A549 (cell line): ENCODE results near the gene RGS21. TPM values are rescaled to one million over a fixed set of nuclear protein-coding genes. Genes with fewer than 3 reads are reported as not detected.

Experiments used
- ATAC-seq, 2 experiments: fragments of 200-7000 bp in 1 of 2; fragments of >200 bp in 1 of 2; cut with Nextera tagmentation in 1 of 2; cut with Tn5 transposase in 1 of 2; 3 replicates each; pipeline versions ENCODE4 v1.8.0 to v1.9.1; 2018 to 2020; ENCODE audit warnings: mild to moderate bottlenecking in 1 of 2, moderate library complexity in 1 of 2
- CTCF ChIA-PET: fragments of 300-600 bp; sonication (Branson Sonifier 250); formaldehyde crosslinking; extraction: SDS; loops from one replicate; lab custom pipeline; 2021; ENCODE audit warnings: antibody characterized with exemption, inconsistent platforms; lab: Yijun Ruan, JAX
- POLR2A ChIA-PET: fragments of 350-600 bp; formaldehyde crosslinking; extraction: SDS; loops from one replicate; lab custom pipeline; 2021; ENCODE audit warnings: antibody characterized with exemption, inconsistent platforms; lab: Yijun Ruan, JAX
- DNase-seq, 2 experiments: peaks; one replicate each; pipeline versions ENCODE4 v3.0.0 to v3.0.0-alpha.2; 2011 to 2016; ENCODE audit warnings: low read depth in 1 of 2, low spot score in 1 of 2
- FAIRE-seq: peaks from 2 replicates; lab custom pipeline; 2011; peaks lifted over from hg19 to GRCh38; lab: Jason Lieb, UNC
- H3K27ac ChIP-seq, 2 experiments: fragments of >200 bp; sonication (Bioruptor Twin); formaldehyde crosslinking; 3 replicates each; pipeline ENCODE4 v1.5.1; 2016 to 2017
- H3K4me1 ChIP-seq: fragments of >200 bp; sonication (Bioruptor Twin); formaldehyde crosslinking; 3 replicates; pipeline ENCODE4 v1.6.1; 2016
- H3K4me2 ChIP-seq: fragments of >200 bp; sonication (Bioruptor Twin); formaldehyde crosslinking; 3 replicates; pipeline ENCODE4 v1.6.1; 2016
- H3K4me3 ChIP-seq: fragments of >200 bp; sonication (Bioruptor Twin); formaldehyde crosslinking; 3 replicates; pipeline ENCODE4 v1.5.1; 2016
- H3K9me3 ChIP-seq: fragments of >200 bp; sonication (Bioruptor Twin); formaldehyde crosslinking; 3 replicates; pipeline ENCODE4 v1.6.1; 2016
- BHLHE40 ChIP-seq: IDR thresholded peaks from 2 replicates; pipeline ENCODE4 v1.6.1; 2012; ENCODE audit warnings: low read depth, low read length, inconsistent platforms
- CBX8 ChIP-seq: fragments of 200-600 bp; sonication (generic); IDR thresholded peaks from 2 replicates; pipeline ENCODE4 v1.6.1; 2016
- CEBPB ChIP-seq, 2 experiments: fragments of >200 bp in 1 of 2; sonication (Bioruptor Twin) in 1 of 2; formaldehyde crosslinking in 1 of 2; IDR thresholded peaks; 2 replicates each; pipeline ENCODE4 v1.6.1; 2012 to 2016
- CHD2 ChIP-seq: fragments of 150-350 bp; IDR thresholded peaks from 2 replicates; pipeline ENCODE4 v1.6.1; 2014; ENCODE audit warnings: low read length; ENCODE audit not compliant: partially characterized antibody
- EHMT2 ChIP-seq: fragments of 200-600 bp; sonication (generic); IDR thresholded peaks from 2 replicates; pipeline ENCODE4 v1.6.1; 2016; ENCODE audit warnings: antibody characterized with exemption, low read depth, mild to moderate bottlenecking, moderate library complexity
- EP300 ChIP-seq, 2 experiments: fragments of >200 bp; sonication (Bioruptor Twin); formaldehyde crosslinking; IDR thresholded peaks; 2 replicates in 1 of 2; 3 replicates in 1 of 2; pipeline ENCODE4 v1.6.1; 2016 to 2017
- ESRRA ChIP-seq: fragments of 150-350 bp; IDR thresholded peaks from 2 replicates; pipeline ENCODE4 v1.6.1; 2014; ENCODE audit warnings: mild to moderate bottlenecking, low read length, borderline replicate concordance
- FOSB ChIP-seq: fragments of 250-450 bp; sonication (Bioruptor Pico); IDR thresholded peaks from 2 replicates; pipeline ENCODE4 v1.5.0; 2020; ENCODE audit warnings: mild to moderate bottlenecking, moderate library complexity
- HEYL ChIP-seq: fragments of 250-450 bp; sonication (Bioruptor Pico); IDR thresholded peaks from 2 replicates; pipeline ENCODE4 v1.8.0; 2021; ENCODE audit warnings: mild to moderate bottlenecking, moderate library complexity
- HMGXB4 ChIP-seq: fragments of 250-450 bp; sonication (Bioruptor Pico); IDR thresholded peaks from 2 replicates; pipeline ENCODE4 v1.5.0; 2021; ENCODE audit warnings: mild to moderate bottlenecking, moderate library complexity, borderline replicate concordance
- JUN ChIP-seq, 2 experiments: fragments of >200 bp; sonication (Bioruptor Twin); formaldehyde crosslinking; IDR thresholded peaks; 2 replicates in 1 of 2; 3 replicates in 1 of 2; pipeline ENCODE4 v1.6.1; 2016 to 2017
- KDM1A ChIP-seq: fragments of 200-600 bp; sonication (generic); IDR thresholded peaks from 2 replicates; pipeline ENCODE4 v1.6.1; 2016; ENCODE audit warnings: low read depth, mild to moderate bottlenecking
- KDM5A ChIP-seq: fragments of 200-600 bp; sonication (generic); IDR thresholded peaks from 2 replicates; pipeline ENCODE4 v1.6.1; 2016; ENCODE audit warnings: antibody characterized with exemption, mild to moderate bottlenecking
- NFE2L2 ChIP-seq: fragments of 150-350 bp; conservative IDR thresholded peaks from 2 replicates; pipeline ENCODE4 v1.6.1; 2014; ENCODE audit warnings: low read length
- PHF8 ChIP-seq: fragments of 200-600 bp; sonication (generic); IDR thresholded peaks from 2 replicates; pipeline ENCODE4 v1.6.1; 2016; ENCODE audit warnings: low read depth, mild to moderate bottlenecking, antibody characterized with exemption, moderate library complexity, borderline replicate concordance
- POLR2AphosphoS2 ChIP-seq: conservative IDR thresholded peaks from 2 replicates; pipeline ENCODE4 v1.6.1; 2012; ENCODE audit warnings: low read length, improper control_type of control experiment, inconsistent platforms
- RAD21 ChIP-seq, 2 experiments: fragments of >200 bp in 1 of 2; sonication (Bioruptor Twin) in 1 of 2; formaldehyde crosslinking in 1 of 2; IDR thresholded peaks in 1 of 2; conservative IDR thresholded peaks in 1 of 2; 2 replicates in 1 of 2; 3 replicates in 1 of 2; pipeline ENCODE4 v1.6.1; 2012 to 2018; ENCODE audit warnings: inconsistent platforms in 1 of 2
- RARB ChIP-seq: fragments of 250-450 bp; sonication (Bioruptor Pico); IDR thresholded peaks from 2 replicates; pipeline ENCODE4 v1.8.0; 2021; ENCODE audit warnings: mild to moderate bottlenecking, moderate library complexity
- RCOR1 ChIP-seq: fragments of 150-350 bp; IDR thresholded peaks from 2 replicates; pipeline ENCODE4 v1.6.1; 2014; ENCODE audit warnings: antibody characterized with exemption, low read length, low read depth
- ZFP36 ChIP-seq: fragments of 450-650 bp; IDR thresholded peaks from 2 replicates; pipeline ENCODE4 v1.6.1; 2014; ENCODE audit warnings: borderline replicate concordance; ENCODE audit not compliant: partially characterized antibody
- WGBS: methylation state at CpG from one replicate; pipeline ENCODE4 v1.1.6; 2017; ENCODE audit errors: missing lambda C conversion rate; 5-methylcytosine and 5-hydroxymethylcytosine counted together
- polyA plus RNA-seq, 4 experiments: library from polyadenylated mRNA; depleted of rRNA in 3 of 4; stranded (reverse); fragments of >200 nt; fragmentation: RNase III in 1 of 4; extraction: RNeasy Plus Mini Kit Qiagen cat#74134 plus additional on column Dnase treatment in 1 of 4; gene quantifications; 2 replicates in 3 of 4; 3 replicates in 1 of 4; pipeline ENCODE4 v1.2.3, GENCODE V29; 2011 to 2017
- TF ChIP-seq, protein P1 (sequence below): fragments of 250-450 bp; sonication (Bioruptor Pico); IDR thresholded peaks from 2 replicates; pipeline ENCODE4 v1.5.0; 2020; ENCODE audit warnings: low read depth, mild to moderate bottlenecking, moderate library complexity
- TF ChIP-seq, protein P2 (sequence below): IDR thresholded peaks from 2 replicates; pipeline ENCODE4 v1.6.1; 2012
- TF ChIP-seq, protein P3 (sequence below): fragments of >200 bp; sonication (Bioruptor Twin); formaldehyde crosslinking; IDR thresholded peaks from 3 replicates; pipeline ENCODE4 v1.5.1; 2016
- TF ChIP-seq, protein P4 (sequence below): IDR thresholded peaks from 2 replicates; pipeline ENCODE4 v1.6.1; 2012; ENCODE audit warnings: low read depth, borderline replicate concordance

Gene RGS21
- polyA plus RNA-seq, 2 of the 4 experiments (the other 2 are of a cell fraction) = not detected

- POLR2A ChIA-PET = no interaction called here
- DNase-seq = no peak
- CTCF ChIA-PET = interaction anchor here (0.8 to 1.1 kb wide), 2 partner anchors 9 to 14 kb away, joined by 3 read pairs; no protein-coding TSS in a partner anchor
- Histone ChIP-seq H3K27ac (no peak overlapping the region), H3K9me3 (no peaks in the 10 kb centered on the region), H3K4me3 (no peak overlapping the region)
- 44% methylated on average over 3 of the region's 3 CpGs for WGBS
- no peak for FAIRE-seq
- TF ChIP-seq BHLHE40 (no peak), HEYL (no peak), KDM5A (no peak)
- TF ChIP-seq, protein P1, sequence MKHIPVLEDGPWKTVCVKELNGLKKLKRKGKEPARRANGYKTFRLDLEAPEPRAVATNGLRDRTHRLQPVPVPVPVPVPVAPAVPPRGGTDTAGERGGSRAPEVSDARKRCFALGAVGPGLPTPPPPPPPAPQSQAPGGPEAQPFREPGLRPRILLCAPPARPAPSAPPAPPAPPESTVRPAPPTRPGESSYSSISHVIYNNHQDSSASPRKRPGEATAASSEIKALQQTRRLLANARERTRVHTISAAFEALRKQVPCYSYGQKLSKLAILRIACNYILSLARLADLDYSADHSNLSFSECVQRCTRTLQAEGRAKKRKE (CRISPR knock-in tag) = no peak
- TF ChIP-seq, protein P2, sequence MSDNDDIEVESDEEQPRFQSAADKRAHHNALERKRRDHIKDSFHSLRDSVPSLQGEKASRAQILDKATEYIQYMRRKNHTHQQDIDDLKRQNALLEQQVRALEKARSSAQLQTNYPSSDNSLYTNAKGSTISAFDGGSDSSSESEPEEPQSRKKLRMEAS = no peak
- TF ChIP-seq, all 56 proteins: peak for 0
- ATAC-seq = no peak
- Histone ChIP-seq H3K4me1 (no peaks in the 10 kb centered on the region), H3K4me2 (no peak overlapping the region)
These were observed 44.1 kb upstream of the RGS21 start for GRCh38 chr1:192272732-192273131.

DNA sequence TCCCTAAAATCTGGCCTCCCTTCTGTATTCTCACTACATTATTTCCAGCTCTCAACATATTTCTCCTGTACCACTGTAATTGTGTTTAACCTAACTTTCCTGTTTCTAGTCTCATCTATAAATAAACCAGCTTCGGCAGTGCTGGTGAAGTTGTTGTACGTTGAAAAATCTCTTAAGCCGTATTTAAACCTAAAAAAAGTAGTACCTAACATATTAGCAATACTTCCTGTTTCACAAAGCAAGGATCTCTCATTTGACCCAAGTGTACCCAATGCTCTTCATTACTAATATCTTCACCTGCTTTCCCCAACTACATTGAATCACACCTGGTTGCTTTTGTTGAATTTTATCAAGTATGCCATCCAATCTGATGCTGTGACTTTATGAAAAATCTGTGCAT is 42.2 kb upstream of the RGS21 start:
- no peak for DNase-seq
- 69% methylated on average over 3 of the region's 3 CpGs for WGBS
- Histone ChIP-seq H3K9me3 (no peaks in the 10 kb centered on the region), H3K27ac (no peak overlapping the region), H3K4me1 (no peaks in the 10 kb centered on the region), H3K4me3 (no peak overlapping the region), H3K4me2 (no peak overlapping the region)
- no peak for FAIRE-seq
- no peak for ATAC-seq
- no peak for TF ChIP-seq POLR2AphosphoS2
- no peak for TF ChIP-seq ZFP36
- no peak for TF ChIP-seq NFE2L2
- no peak for TF ChIP-seq RCOR1
- no peak for TF ChIP-seq HEYL
- no peak for TF ChIP-seq PHF8
- TF ChIP-seq CHD2 = no peak
- TF ChIP-seq CBX8 = no peak
- TF ChIP-seq EHMT2 = no peak
- no peak for TF ChIP-seq CEBPB (IDR thresholded peaks at IDR 0.05)
- TF ChIP-seq RAD21 (conservative IDR thresholded peaks at IDR 0.05 in 1 of 2, IDR thresholded peaks at IDR 0.05 in 1 of 2) = no peak
- no peak for TF ChIP-seq ESRRA
- TF ChIP-seq HMGXB4 = no peak
- TF ChIP-seq FOSB (CRISPR knock-in tag) = no peak
- TF ChIP-seq KDM1A = no peak
- TF ChIP-seq RARB = no peak
- TF ChIP-seq EP300 (IDR thresholded peaks at IDR 0.05) = no peak
- TF ChIP-seq, protein P3, sequence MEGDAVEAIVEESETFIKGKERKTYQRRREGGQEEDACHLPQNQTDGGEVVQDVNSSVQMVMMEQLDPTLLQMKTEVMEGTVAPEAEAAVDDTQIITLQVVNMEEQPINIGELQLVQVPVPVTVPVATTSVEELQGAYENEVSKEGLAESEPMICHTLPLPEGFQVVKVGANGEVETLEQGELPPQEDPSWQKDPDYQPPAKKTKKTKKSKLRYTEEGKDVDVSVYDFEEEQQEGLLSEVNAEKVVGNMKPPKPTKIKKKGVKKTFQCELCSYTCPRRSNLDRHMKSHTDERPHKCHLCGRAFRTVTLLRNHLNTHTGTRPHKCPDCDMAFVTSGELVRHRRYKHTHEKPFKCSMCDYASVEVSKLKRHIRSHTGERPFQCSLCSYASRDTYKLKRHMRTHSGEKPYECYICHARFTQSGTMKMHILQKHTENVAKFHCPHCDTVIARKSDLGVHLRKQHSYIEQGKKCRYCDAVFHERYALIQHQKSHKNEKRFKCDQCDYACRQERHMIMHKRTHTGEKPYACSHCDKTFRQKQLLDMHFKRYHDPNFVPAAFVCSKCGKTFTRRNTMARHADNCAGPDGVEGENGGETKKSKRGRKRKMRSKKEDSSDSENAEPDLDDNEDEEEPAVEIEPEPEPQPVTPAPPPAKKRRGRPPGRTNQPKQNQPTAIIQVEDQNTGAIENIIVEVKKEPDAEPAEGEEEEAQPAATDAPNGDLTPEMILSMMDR = no peak
- no peak for TF ChIP-seq JUN (IDR thresholded peaks at IDR 0.05)
- TF ChIP-seq, protein P4, sequence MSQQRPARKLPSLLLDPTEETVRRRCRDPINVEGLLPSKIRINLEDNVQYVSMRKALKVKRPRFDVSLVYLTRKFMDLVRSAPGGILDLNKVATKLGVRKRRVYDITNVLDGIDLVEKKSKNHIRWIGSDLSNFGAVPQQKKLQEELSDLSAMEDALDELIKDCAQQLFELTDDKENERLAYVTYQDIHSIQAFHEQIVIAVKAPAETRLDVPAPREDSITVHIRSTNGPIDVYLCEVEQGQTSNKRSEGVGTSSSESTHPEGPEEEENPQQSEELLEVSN = no peak
- ChIA-PET POLR2A (no interaction called here), CTCF (no interaction called here)
